Esophagus muscularis mucosa (tissue), 4 donors: ENCODE data around the gene MYH14. TPM values are rescaled to one million over a fixed set of nuclear protein-coding genes. Genes with fewer than 3 reads are reported as not detected.

Experiments
- DNase-seq: peaks from one replicate; pipeline ENCODE4 v3.0.0-alpha.2; 2017; ENCODE audit errors: extremely low spot score
- H3K27ac ChIP-seq, 4 donors: fragments of 200-600 bp; sonication (generic); replicated peaks in 1 of 4; 1 replicate in 3 of 4; 2 replicates in 1 of 4; pipeline ENCODE4 v1.5.1; 2016 to 2019; ENCODE audit warnings: mild to moderate bottlenecking in 1 of 4
- H3K27me3 ChIP-seq, 4 donors: fragments of 200-600 bp; sonication (generic); one replicate each; pipeline versions ENCODE4 v1.5.1 to v1.6.0; 2016 to 2019
- H3K36me3 ChIP-seq, 4 donors: fragments of 200-600 bp; sonication (generic); one replicate each; pipeline ENCODE4 v1.5.1; 2016 to 2019
- H3K4me1 ChIP-seq, 4 donors: fragments of 200-600 bp; sonication (generic); one replicate each; pipeline ENCODE4 v1.5.1; 2016 to 2019
- H3K4me3 ChIP-seq, 4 donors: fragments of 200-600 bp; sonication (generic); 1 replicate in 2 of 4; 2 replicates in 2 of 4; pipeline ENCODE4 v1.5.1; 2016 to 2019; ENCODE audit warnings: mild to moderate bottlenecking in 4 of 4, moderate library complexity in 1 of 4
- H3K9me3 ChIP-seq, 4 donors: fragments of 200-600 bp; sonication (generic); 1 replicate in 3 of 4; 2 replicates in 1 of 4; pipeline ENCODE4 v1.5.1; 2016 to 2019
- CTCF ChIP-seq, 3 experiments: fragments of 200-600 bp in 2 of 3; fragments of 450-650 bp in 1 of 3; sonication (generic) in 2 of 3; IDR thresholded peaks; one replicate each; pipeline ENCODE4 v1.5.1; 2017 to 2019; ENCODE audit warnings: antibody characterized with exemption in 3 of 3, mild to moderate bottlenecking in 2 of 3, moderate library complexity in 1 of 3
- EP300 ChIP-seq: sonication (generic); formaldehyde crosslinking; IDR thresholded peaks from one replicate; pipeline ENCODE4 v1.6.1; 2017; ENCODE audit warnings: antibody characterized with exemption
- POLR2A ChIP-seq: fragments of 450-650 bp; IDR thresholded peaks from one replicate; pipeline ENCODE4 v1.6.1; 2017; ENCODE audit warnings: antibody characterized with exemption, moderate library complexity, mild to moderate bottlenecking, low read depth
- POLR2AphosphoS5 ChIP-seq, 2 donors: sonication (generic); formaldehyde crosslinking; IDR thresholded peaks; one replicate each; pipeline ENCODE4 v1.6.1; 2017; ENCODE audit warnings: antibody characterized with exemption in 2 of 2
- WGBS: methylation state at CpG from one replicate; pipeline ENCODE4 v1.1.5; 2018; 5-methylcytosine and 5-hydroxymethylcytosine counted together
- intact Hi-C: fragments of 100-400 bp; cut with DNase I; formaldehyde crosslinking; loops from one replicate; pipeline ENCODE4 v1.15.1; 2023
- total RNA-seq, 4 donors: library from RNA; depleted of rRNA; stranded (reverse); fragments of >200 nt; gene quantifications; one replicate each; pipeline versions ENCODE4 v1.1.0 to v1.2.1, GENCODE V29; 2016

Gene MYH14
- total RNA-seq, 4 donors from 2014 or later: 2.5 to 10.1 (median 5.3) TPM

GRCh38 chr19:50159078-50159477 is 44.3 kb upstream of the MYH14 start:
- DNase-seq: no peak
- Histone ChIP-seq H3K27me3 (peaks cover 0 to 42% (median 2%) of the 10 kb centered on the region in 4 donors), H3K36me3 (no peaks in the 10 kb centered on the region), H3K4me1 (peaks cover 0 to 5% (median 4%) of the 10 kb centered on the region in 4 donors), H3K27ac (no peak overlapping the region), H3K4me3 (no peak overlapping the region), H3K9me3 (peaks cover 0 to 20% (median 17%) of the 10 kb centered on the region in 4 donors)
- intact Hi-C loops: no loop called here
- no peak for TF ChIP-seq CTCF (IDR thresholded peaks at IDR 0.05)
- no peak for TF ChIP-seq POLR2A
- 91% methylated on average over 2 of the region's 2 CpGs for WGBS

GRCh38 chr19:50162988-50163387 is 40.4 kb upstream of the MYH14 start, which contains the start of gene IZUMO2:
Gene IZUMO2, minus strand, starts transcription at chr19:50163281. Its CDS starts 87 bp downstream, at chr19:50163194.
- Histone ChIP-seq H3K27ac (no peak within 1 kb of the TSS), H3K27me3 (peaks cover 0 to 66% (median 2%) of the 10 kb centered on the region in 4 donors), H3K4me1 (peaks cover 0 to 5% (median 4%) of the 10 kb centered on the region in 4 donors), H3K4me3 (no peak within 1 kb of the TSS), H3K36me3 (no peaks in the 10 kb centered on the region), H3K9me3 (peaks cover 0 to 20% (median 16%) of the 10 kb centered on the region in 4 donors)
- TF ChIP-seq CTCF (IDR thresholded peaks at IDR 0.05): no peak
- no peak for TF ChIP-seq POLR2A
- TF ChIP-seq POLR2AphosphoS5 (IDR thresholded peaks at IDR 0.05): no peak
- no peak for TF ChIP-seq EP300
- DNase-seq: no peak
- WGBS: 18% methylated on average over 25 of the region's 26 CpGs
- intact Hi-C loops: no loop called here

- Histone ChIP-seq H3K27ac (no peak overlapping the region), H3K27me3 (peaks cover 0 to 91% (median 2%) of the 10 kb centered on the region in 4 donors), H3K9me3 (no peaks in the 10 kb centered on the region), H3K36me3 (no peaks in the 10 kb centered on the region), H3K4me1 (peaks cover 0 to 5% (median 4%) of the 10 kb centered on the region in 4 donors), H3K4me3 (no peak overlapping the region)
- no peak for DNase-seq
- intact Hi-C loops: no loop called here
- TF ChIP-seq POLR2AphosphoS5 (IDR thresholded peaks at IDR 0.05) (no peak), EP300 (no peak), CTCF (IDR thresholded peaks at IDR 0.05) (no peak), POLR2A (no peak)
- WGBS: 29% methylated on average over 12 of the region's 12 CpGs
Observed at GRCh38 chr19:50167314-50167721, 36.1 kb upstream of the MYH14 start.

- Histone ChIP-seq H3K4me1 (no peaks in the 10 kb centered on the region), H3K36me3 (no peaks in the 10 kb centered on the region), H3K27ac (no peak overlapping the region), H3K27me3 (peaks cover 0 to 74% (median 0%) of the 10 kb centered on the region in 4 donors), H3K4me3 (no peak overlapping the region), H3K9me3 (no peaks in the 10 kb centered on the region)
- 81% methylated on average over 5 of the region's 5 CpGs for WGBS
- TF ChIP-seq EP300 (no peak), POLR2A (no peak), POLR2AphosphoS5 (IDR thresholded peaks at IDR 0.05) (no peak), CTCF (IDR thresholded peaks at IDR 0.05) (no peak)
- DNase-seq: no peak
- intact Hi-C loops: no loop called here
Observed at GRCh38 chr19:50171752-50172151, 31.7 kb upstream of the MYH14 start.

- intact Hi-C loops: no loop called here
- peaks cover 0 to 68% (median 0%) of the 10 kb centered on the region in 4 donors for H3K27me3 ChIP-seq
Observed at GRCh38 chr19:50172726-50173125, 30.7 kb upstream of the MYH14 start.

More at GRCh38 chr19:50172726-50173125, 30.7 kb upstream of the MYH14 start:
- no peaks in the 10 kb centered on the region for H3K36me3 ChIP-seq
- no peaks in the 10 kb centered on the region for H3K9me3 ChIP-seq
- no peak overlapping the region for H3K27ac ChIP-seq
- no peaks in the 10 kb centered on the region for H3K4me1 ChIP-seq
- DNase-seq: no peak
- TF ChIP-seq POLR2AphosphoS5 (IDR thresholded peaks at IDR 0.05) (no peak), EP300 (no peak), CTCF (IDR thresholded peaks at IDR 0.05) (no peak), POLR2A (no peak)
- no peak overlapping the region for H3K4me3 ChIP-seq
